Stimulated activated CD8-positive, alpha-beta memory T cell treated with anti-CD3 and anti-CD28 coated beads, Interleukin-12 subunit alpha, Interleukin-12 subunit beta, amount 100 ng/mL, for 24 hours (primary cell): Measurements from ENCODE around the gene CEP350.

Source experiments
- DNase-seq: peaks from one replicate; pipeline ENCODE4 v3.0.0-alpha.2; 2020; ENCODE audit errors: extremely low read depth

CEP350 gene

DNA sequence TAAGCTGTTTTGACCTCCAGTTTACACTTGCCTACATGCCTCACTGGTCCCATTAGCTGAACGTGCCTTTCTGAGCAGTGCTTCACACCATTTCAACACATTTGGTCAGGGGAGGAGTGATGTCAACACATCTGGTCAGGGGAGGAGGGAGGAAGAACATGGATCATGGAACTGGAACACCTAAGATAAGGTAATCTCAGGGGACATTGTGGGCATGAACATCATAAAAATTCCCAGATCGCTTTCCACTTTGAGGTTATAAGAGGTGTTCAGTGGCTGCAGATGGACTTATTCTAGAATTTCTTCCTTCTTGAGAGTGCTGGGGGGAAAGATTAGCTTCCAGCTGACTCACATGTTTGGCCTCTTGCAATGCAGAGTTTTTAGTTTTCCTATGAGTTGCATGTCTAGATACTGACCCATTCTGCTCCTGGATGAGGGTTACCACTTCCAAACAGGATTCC is 202.1 kb downstream of the CEP350 start:
- no peak for DNase-seq

GRCh38 chr1:180157108-180157507 is 202.5 kb downstream of the CEP350 start:
- DNase-seq, result no peak

DNA sequence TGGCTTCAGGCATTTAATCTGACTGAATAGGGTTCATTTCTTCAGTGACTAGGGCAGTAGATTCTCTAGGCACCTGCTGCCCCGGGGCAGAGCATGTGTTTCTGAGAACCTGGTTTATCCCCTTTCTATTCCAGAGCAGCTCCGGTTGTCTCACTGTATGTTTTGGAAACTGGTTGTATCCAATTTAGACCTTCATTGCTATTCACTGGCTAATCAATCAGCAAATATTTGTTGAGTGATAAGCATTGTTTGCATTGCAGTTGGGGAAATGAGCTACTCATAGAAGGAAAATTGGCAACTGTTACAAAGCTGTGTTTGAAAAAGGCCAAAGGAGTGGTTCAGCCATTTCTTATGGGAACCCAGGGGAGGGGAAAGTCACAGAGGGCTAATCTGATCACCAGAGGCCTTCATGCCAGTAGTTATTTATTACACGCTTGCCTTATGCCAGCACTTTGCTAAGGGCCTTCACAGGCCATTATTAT is 203.0 kb downstream of the CEP350 start:
- no peak for DNase-seq

- no peak for DNase-seq
These were observed 203.8 kb downstream of the CEP350 start for GRCh38 chr1:180158149-180159147.

GRCh38 chr1:180160357-180160756 is 205.7 kb downstream of the CEP350 start:
- DNase-seq, result no peak

GRCh38 chr1:180163041-180163440 is 208.4 kb downstream of the CEP350 start:
- no peak for DNase-seq
